GM15510 (cell line): ENCODE measurements around the gene CCNC.

Experiments used
- POLR2A ChIP-seq: IDR thresholded peaks from 3 replicates; pipeline ENCODE4 v1.6.1; 2011; ENCODE audit warnings: borderline replicate concordance; ENCODE audit not compliant: insufficient read length; ENCODE audit errors: extremely low read depth

Gene CCNC

DNA sequence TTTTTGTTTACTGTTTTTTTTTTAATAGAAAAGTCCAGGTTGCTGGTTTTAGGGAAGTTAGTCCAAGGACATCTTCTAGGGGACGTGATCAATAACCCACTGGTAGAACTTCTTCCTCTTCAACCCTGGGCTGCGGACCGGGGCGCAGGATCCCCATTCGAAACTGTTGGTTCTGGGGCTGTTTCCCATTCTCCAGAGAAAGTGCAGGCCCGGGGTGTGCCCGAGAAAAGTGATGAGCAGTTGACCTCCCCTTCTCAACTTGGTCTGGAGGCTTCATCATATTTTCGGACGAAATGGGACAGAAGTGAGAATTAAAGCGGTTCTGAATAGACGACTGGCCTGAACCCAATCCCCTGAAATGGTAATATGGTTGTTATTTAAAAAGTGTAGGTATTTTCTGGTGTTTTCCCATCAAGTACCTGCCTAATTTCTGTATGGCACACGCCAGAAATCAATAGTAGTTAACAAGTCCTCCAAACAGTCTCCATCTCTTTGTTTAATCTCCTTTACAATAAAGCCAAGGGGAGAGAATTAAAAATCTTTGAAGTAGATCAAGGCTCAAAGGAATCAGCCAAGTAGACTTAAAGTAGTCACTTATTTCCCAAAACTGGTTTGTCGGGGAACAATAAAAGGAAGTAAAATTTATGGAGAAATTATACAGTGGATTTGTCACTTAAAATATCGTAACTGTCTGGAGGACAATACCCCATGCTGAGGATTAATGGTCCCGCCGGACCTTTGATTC lies 37.6 kb upstream of the CCNC start:
- no peak for TF ChIP-seq POLR2A

GRCh38 chr6:99605074-99605734 lies 36.7 kb upstream of the CCNC start:
- no peak for TF ChIP-seq POLR2A

GRCh38 chr6:99604166-99605073 lies 36.0 kb upstream of the CCNC start:
- TF ChIP-seq POLR2A, result no peak

DNA sequence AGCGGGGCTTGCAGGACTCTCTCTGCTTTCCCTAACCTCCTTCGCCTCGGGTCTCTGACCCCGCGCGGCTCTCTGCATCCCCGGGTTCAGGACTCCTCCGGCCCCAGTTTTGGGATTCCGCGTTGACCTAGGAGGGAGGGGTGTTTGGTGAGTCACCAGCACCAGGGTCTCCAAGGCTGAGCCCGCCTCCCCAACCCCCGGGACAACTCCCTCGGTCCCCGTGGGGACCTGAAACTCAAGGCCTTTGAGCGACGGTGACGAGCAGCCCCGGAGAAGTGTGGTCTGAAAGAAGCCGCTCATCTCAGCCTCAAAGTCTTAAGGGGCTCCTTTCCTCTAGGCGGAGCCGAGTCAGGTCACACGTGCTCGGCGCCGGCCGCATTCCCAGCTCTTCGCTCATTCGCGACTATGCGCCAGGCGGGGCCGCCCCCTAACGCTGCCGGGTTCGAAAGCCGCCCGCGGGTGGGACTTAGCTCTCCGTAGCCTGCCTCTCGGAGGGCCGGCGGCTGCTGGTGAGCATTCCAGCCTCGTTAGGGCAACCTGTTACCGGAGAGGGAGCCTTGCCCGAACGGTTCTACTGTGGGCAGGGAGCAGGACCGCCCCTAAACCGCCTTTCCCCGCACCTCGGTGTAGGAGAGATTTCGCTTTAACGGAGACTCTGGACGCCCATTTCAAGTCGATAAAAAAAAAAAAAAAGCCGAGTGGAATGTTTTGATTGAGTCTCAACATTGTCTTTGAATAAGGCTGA lies 35.1 kb upstream of the CCNC start:
- TF ChIP-seq POLR2A, result no peak

- no peak for TF ChIP-seq POLR2A
Observed at GRCh38 chr6:99602520-99603420, 34.3 kb upstream of the CCNC start.

- no peak for TF ChIP-seq POLR2A
Observed at GRCh38 chr6:99592900-99593299, 24.4 kb upstream of the CCNC start.

- no peak for TF ChIP-seq POLR2A
Observed at GRCh38 chr6:99591673-99592364, 23.4 kb upstream of the CCNC start.

DNA sequence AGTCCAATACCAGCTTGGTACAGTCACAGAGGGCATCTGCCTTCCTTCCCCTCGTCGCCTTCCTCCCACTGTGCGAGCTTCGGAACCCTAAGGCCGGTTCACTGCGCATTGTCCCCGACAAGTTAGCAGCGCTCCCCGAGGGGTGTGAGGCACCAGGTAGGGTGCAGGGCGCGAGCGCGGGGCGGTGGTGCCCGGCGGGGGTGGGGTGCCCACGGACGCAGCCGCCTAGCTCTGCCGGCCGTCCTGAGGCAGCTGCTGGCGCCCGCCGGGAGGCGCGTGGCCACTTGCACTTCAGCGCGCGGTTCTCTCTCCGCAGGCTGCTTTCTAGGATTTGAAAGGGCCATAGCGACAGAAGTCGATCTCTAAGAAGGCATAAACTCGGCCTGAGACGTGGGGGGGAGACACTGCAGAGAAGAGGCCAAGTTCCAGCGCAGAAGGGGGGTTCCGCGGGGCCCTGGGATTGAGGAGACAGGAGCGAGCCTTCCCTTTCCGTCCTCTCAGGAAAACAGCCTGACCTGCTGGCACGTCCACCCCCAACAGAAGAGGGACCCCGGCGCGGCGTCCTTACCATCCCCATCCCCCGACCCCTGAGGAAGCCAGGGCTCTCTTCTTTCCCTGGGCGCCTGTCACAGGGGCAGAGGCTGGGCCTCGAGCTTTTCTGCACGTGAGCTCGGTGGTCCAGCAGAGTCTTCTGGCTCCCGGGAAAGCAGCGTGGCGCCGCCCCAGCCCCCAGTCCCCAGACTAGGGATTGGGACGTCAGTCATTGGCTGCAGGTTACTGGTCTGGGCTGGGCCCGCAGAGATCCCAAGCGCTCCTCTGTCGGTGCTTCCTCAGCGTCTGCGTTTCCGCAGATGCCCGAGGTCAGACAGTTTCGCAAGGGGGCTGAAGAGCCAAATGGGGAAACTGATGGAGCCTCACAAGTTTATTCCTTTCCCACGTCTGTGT lies 22.5 kb upstream of the CCNC start:
- no peak for TF ChIP-seq POLR2A

- TF ChIP-seq POLR2A, result no peak
Observed at GRCh38 chr6:99589907-99590493, 21.5 kb upstream of the CCNC start.

GRCh38 chr6:99589290-99589672 lies 20.8 kb upstream of the CCNC start:
- TF ChIP-seq POLR2A, result no peak

- no peak for TF ChIP-seq POLR2A
Observed at GRCh38 chr6:99588618-99589289, 20.3 kb upstream of the CCNC start.
